Activated T-helper 1 cell treated with anti-CD3 and anti-CD28 coated beads, Interleukin-12 subunit alpha, Interleukin-12 subunit beta, Interleukin-2, Interleukin-4 antibody, amounts not matched to agents 30 ng/mL and 10 ng/mL and 1 ng/mL, durations not matched to agents 14 hours and 24 hours and 36 hours (primary cell): Measurements from ENCODE around the gene XDH. TPM values are rescaled to one million over a fixed set of nuclear protein-coding genes. Genes with fewer than 3 reads are reported as not detected.

ENCODE experiments used
- DNase-seq: peaks from one replicate; pipeline ENCODE4 v3.0.0; 2021; ENCODE audit warnings: low spot score
- H3K27ac Mint-ChIP-seq: one replicate; pipeline ENCODE4 v1.8.0; 2021; ENCODE audit warnings: mild to moderate bottlenecking, mixed read lengths
- H3K27me3 Mint-ChIP-seq: one replicate; pipeline ENCODE4 v1.8.0; 2022; ENCODE audit warnings: mild to moderate bottlenecking, moderate library complexity, mixed read lengths; ENCODE audit not compliant: insufficient read depth
- H3K36me3 Mint-ChIP-seq: one replicate; pipeline ENCODE4 v1.8.0; 2021; ENCODE audit warnings: low read depth, mixed read lengths
- H3K4me1 Mint-ChIP-seq: one replicate; pipeline ENCODE4 v1.8.0; 2021; ENCODE audit warnings: low read depth, mixed read lengths
- H3K4me3 Mint-ChIP-seq: one replicate; pipeline ENCODE4 v1.8.0; 2021; ENCODE audit warnings: mild to moderate bottlenecking, moderate library complexity, mixed read lengths
- H3K9me3 Mint-ChIP-seq: one replicate; pipeline ENCODE4 v1.8.0; 2021; ENCODE audit warnings: mixed read lengths
- intact Hi-C: fragments of 100-400 bp; cut with micrococcal nuclease; formaldehyde crosslinking; loops from one replicate; pipeline ENCODE4 v1.15.1; 2024
- total RNA-seq: library from RNA; stranded (reverse); gene quantifications from 2 replicates; pipeline ENCODE4 v1.2.3, GENCODE V29; 2022

The XDH gene
- total RNA-seq, 1 donor from 2014 or later: not detected

DNA sequence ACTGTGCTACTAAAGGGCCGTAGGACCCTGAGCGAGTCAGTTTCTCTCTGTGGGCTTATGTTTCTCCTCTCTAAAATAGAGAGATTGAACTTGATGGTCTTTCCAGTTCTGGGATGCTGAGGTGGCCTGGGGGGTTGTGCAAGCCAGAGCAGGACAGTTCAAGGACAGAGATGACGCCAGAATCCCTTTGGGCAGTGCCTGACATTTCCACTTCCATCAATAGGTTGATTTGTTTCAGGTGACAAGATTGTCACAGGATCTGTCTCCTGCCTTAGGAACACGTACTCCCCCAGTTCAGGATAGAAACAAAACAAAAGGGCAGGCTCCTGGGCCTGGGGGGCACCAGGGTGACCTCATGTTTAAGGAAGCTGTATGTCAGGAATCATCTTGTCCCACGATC, 82.0 kb downstream of the XDH start:
- no peak overlapping the region for H3K27ac Mint-ChIP-seq
- no peaks in the 10 kb centered on the region for H3K4me1 Mint-ChIP-seq
- no peak overlapping the region for H3K4me3 Mint-ChIP-seq
- H3K27me3 Mint-ChIP-seq: peaks cover 23% of the 10 kb centered on the region
- no peak for DNase-seq
- intact Hi-C loops: loop anchor here (2.0 to 5.0 kb wide), 3 partner anchors 60 to 1165 kb away; no protein-coding TSS in a partner anchor
- no peaks in the 10 kb centered on the region for H3K36me3 Mint-ChIP-seq
- no peaks in the 10 kb centered on the region for H3K9me3 Mint-ChIP-seq

DNA sequence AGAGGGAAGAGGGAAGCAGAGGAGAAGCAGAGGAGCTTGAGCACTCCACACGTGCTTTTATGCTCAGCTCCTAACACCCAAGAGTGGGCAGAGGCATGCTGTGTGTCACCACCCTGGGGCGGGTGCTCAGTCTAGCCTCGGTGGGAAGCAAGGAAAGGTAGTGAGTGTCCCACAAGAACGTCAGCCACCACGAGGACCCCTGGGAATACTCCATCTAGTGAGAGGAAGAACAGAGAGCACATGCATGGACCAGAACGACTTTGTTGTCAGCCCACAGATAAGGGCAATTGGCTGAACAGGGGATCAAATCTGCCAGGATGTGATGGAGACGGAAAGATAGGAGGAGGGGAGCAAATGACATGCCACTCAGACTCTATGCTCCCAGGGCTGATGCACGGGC, 83.4 kb downstream of the XDH start:
- Mint-ChIP-seq H3K36me3 (no peaks in the 10 kb centered on the region), H3K27ac (no peak overlapping the region), H3K27me3 (peaks cover 28% of the 10 kb centered on the region), H3K4me3 (no peak overlapping the region), H3K9me3 (no peaks in the 10 kb centered on the region), H3K4me1 (no peaks in the 10 kb centered on the region)
- DNase-seq: no peak
- intact Hi-C loops: loop anchor here (5.0 kb wide), 2 partner anchors 59 to 1164 kb away; no protein-coding TSS in a partner anchor

DNA sequence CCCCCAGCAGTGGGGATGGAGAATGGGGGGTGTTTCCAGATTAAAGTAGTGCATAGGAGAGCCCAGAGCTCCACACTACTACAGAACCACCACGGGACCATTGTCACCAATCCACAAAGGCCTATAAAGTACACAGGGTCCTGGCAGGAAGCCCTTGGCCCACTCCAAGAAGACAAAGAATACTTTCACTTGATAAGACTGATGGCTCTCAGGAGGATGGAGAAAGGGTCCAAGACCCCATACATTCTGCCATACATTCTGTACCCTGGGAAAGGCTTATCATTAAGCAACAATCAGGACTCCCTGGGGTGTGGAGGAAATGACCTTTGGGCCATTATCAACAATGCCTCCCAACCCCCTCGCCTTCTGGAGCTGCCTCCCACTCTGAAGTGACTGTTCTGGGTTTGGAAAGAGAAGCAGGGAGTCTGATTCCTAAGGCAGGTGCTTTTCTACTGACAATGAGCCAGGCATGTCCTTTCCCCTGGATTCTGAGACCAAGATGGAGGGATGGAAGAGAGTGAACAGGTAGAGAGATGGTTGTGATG, 85.4 kb downstream of the XDH start:
- DNase-seq: no peak
- intact Hi-C loops: no loop called here
- Mint-ChIP-seq H3K4me1 (peaks cover 14% of the 10 kb centered on the region), H3K27ac (no peak overlapping the region), H3K36me3 (no peaks in the 10 kb centered on the region), H3K4me3 (no peak overlapping the region), H3K9me3 (no peaks in the 10 kb centered on the region), H3K27me3 (peaks cover 23% of the 10 kb centered on the region)

DNA sequence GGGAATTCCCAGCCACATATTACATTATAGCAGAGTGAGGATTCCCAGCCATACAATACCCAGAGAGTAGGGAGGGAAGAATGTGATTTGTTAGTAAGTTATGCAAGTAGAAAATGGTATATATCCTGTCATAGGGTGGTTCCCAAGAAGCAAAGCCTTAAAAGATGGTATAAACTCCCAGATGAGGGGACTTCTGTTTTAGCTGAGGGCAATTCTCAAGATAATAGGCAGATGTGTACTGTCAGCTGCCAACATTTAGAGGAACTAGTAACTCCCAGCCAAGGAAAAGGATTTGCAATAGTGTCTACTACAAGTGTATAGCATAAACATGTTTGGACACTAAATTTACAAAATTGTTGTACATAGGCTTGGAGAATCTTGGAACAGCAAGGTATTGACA, 86.5 kb downstream of the XDH start:
- peaks cover 2% of the 10 kb centered on the region for H3K36me3 Mint-ChIP-seq
- intact Hi-C loops: no loop called here
- H3K4me3 Mint-ChIP-seq: no peak overlapping the region
- H3K9me3 Mint-ChIP-seq: no peaks in the 10 kb centered on the region
- H3K27ac Mint-ChIP-seq: no peak overlapping the region
- no peak for DNase-seq
- peaks cover 18% of the 10 kb centered on the region for H3K27me3 Mint-ChIP-seq
- peaks cover 25% of the 10 kb centered on the region for H3K4me1 Mint-ChIP-seq

DNA sequence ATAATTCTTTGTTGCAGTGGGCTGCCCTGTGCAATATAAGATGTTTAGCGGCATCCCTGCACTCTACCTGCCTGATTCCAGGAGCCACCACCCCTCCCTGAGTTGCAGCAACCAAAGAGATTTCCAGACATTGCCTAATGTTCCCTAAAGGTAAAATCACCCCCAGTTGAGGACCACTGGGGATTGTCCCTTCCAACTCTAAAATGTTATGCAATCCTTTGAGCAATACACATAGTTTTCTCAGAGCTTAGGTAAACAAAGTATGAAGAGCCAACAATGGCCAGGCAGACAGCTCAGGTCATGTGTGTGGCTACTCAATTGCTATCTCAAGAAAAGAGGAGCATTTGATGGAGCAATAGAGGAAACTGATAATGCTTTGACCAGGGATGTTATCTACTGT, 87.0 kb downstream of the XDH start:
- no peak for DNase-seq
- no peak overlapping the region for H3K4me3 Mint-ChIP-seq
- peaks cover 2% of the 10 kb centered on the region for H3K36me3 Mint-ChIP-seq
- peaks cover 17% of the 10 kb centered on the region for H3K27me3 Mint-ChIP-seq
- H3K27ac Mint-ChIP-seq: no peak overlapping the region
- H3K9me3 Mint-ChIP-seq: no peaks in the 10 kb centered on the region
- H3K4me1 Mint-ChIP-seq: peaks cover 30% of the 10 kb centered on the region
- intact Hi-C loops: no loop called here

DNA sequence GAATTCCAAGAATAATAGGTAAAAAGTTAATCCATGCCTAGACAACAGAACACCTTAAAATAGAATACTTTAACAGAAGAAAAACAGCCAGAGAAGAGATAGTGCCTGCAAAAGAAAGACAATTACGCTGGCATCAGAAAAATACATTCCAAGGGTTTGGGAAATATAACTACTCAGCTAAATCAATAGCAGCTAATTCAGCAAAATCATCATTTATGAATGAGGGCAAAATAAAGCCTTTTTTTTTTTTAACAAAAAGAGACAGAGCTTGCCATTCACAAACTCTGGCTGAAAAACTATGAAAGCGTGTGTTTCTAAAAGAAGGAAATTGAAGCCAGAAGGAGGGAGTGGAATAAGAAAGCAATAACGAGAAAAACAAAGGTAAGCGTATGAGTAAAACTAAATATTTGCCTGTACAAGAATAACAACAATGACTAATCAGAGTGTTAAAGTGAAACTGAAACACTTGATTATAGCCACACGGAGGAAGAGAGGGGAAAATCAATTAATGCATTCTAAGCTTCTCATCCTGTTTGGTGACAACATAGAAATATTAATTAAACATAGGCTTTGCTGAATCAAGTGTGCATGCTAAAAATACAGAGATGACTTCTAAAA, 90.4 kb downstream of the XDH start:
- no peaks in the 10 kb centered on the region for H3K9me3 Mint-ChIP-seq
- intact Hi-C loops: loop anchor here (1.0 to 5.0 kb wide), 11 partner anchors 9 to 1998 kb away; partner anchors contain the start of genes SPAST and YPEL5
- peaks cover 2% of the 10 kb centered on the region for H3K36me3 Mint-ChIP-seq
- H3K4me1 Mint-ChIP-seq: peaks cover 52% of the 10 kb centered on the region
- peak overlapping the region; percentile 56 for H3K4me3 Mint-ChIP-seq
- H3K27ac Mint-ChIP-seq: peak overlapping the region; percentile 66
- peaks cover 6% of the 10 kb centered on the region for H3K27me3 Mint-ChIP-seq
- DNase-seq: no peak

DNA sequence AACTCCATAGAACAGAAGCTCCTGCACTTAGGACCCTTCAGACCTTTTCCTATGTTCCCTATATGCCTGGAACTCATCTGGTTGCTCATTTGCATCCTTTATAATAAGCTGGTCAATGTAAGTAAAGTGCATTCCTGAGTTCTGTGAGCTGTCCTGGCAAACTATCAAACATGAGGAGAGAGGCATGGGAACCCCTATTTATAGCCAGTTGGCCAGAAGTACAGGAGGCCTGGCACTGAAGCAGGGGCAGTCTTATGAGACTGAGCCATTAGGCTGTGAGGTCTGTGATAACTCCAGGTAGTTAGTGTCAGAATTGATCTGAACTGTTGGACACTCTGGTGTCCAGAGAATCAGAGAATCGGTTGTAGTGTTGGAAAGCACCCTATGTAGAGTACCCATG, 92.2 kb downstream of the XDH start:
- DNase-seq: no peak
- intact Hi-C loops: loop anchor here (5.0 kb wide), 5 partner anchors 740 to 2000 kb away; partner anchors contain the start of gene SPAST
- no peak overlapping the region for H3K27ac Mint-ChIP-seq

DNA sequence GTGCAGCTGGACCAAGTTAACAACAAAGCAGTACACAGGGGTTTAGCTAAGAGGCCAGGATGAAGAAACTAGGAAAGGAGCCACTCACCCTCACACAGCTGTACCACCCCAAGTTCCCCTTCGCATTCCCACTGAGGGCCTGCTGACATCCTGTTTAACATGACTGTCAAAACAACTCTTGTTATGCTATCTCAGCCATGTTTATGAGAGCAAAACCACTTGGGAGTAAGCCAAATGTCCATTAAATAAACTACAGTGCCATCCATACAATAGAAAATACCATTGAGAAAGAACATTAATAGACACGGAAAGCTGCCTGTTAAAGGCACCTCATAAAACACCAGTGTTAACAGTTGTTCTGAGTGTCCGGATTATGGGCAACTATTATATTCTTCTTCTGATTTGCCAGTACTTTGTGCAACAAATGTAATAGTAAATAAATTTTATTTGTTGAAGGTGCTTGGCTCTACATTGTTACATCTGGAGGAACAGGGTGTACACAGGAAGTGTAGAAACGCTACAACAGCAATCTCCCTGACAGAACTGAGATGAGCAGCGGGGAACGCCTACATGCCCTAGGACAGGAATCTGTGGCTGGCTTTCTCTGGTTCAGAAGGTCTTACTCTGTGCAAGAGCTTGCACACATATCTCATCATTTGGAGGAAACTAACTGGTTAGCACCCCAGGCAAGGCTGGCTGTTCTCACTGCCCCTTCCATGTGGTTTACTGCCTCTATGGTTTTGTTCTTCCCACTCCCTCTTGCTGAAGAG, 95.0 kb downstream of the XDH start:
- H3K27me3 Mint-ChIP-seq: no peaks in the 10 kb centered on the region
- intact Hi-C loops: loop anchor here (1.0 to 5.0 kb wide), 6 partner anchors 85 to 2003 kb away; partner anchors contain the start of genes EHD3 and SPAST
- H3K27ac Mint-ChIP-seq: peak overlapping the region; percentile 54
- H3K4me1 Mint-ChIP-seq: peaks cover 68% of the 10 kb centered on the region
- H3K9me3 Mint-ChIP-seq: no peaks in the 10 kb centered on the region
- DNase-seq: peak; percentile 25
- peaks cover 2% of the 10 kb centered on the region for H3K36me3 Mint-ChIP-seq
- H3K4me3 Mint-ChIP-seq: peak overlapping the region; percentile 20

More for the DNA sequence above, 92.2 kb downstream of the XDH start:
- no peak overlapping the region for H3K4me3 Mint-ChIP-seq
- H3K27me3 Mint-ChIP-seq: peaks cover 6% of the 10 kb centered on the region
- H3K36me3 Mint-ChIP-seq: peaks cover 2% of the 10 kb centered on the region
- H3K4me1 Mint-ChIP-seq: peaks cover 69% of the 10 kb centered on the region
- no peaks in the 10 kb centered on the region for H3K9me3 Mint-ChIP-seq

DNA sequence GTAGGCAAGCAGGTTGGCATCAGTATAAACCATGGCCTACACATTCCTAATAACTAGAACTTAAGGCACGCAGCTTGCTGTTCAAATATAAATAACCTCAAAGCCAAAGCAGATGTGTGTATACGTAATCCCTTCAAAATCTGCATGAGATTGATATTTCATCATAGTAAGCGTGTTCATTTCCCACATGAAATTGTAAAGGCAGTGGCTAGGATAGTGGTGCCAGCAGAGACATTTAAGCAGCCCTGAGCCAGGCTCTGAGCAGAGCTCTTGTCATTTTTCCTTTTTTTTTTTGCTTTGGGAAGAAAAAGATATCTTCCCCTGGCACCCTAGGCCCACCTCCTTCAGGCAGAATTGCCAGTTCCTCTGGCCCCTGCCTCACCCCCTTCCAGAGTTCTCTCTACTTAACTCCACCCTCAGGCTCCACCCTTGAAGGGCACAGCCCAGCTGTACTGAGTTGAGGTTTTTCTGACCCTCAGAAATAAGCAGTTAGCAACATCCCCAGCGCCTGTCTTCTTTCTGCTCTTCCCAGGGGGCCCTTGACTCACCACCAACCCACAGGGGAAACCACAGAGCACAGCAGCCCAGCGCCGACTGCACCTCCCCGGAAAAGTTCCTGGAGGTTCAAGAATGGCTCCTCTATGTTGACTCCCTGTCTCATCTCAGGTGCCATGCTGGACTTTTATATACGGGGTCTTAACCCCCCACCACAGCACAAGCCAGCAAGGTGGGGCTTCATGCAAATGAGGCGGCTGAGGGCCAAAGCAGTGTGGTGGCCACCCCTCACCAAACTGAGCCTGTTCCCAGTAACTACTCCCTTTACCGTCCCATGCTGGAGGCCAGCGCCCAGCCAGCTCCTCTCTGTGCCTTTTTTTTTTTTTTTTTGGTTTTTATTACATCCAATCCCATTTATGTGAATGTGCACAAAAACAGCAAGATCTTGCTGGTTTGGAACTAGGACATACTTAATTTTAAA, 95.9 kb downstream of the XDH start:
- DNase-seq: peak; percentile 44
- Mint-ChIP-seq H3K27me3 (peaks cover 4% of the 10 kb centered on the region), H3K9me3 (no peaks in the 10 kb centered on the region), H3K36me3 (peaks cover under 1% of the 10 kb centered on the region), H3K27ac (peak overlapping the region; percentile 54), H3K4me3 (peak overlapping the region; percentile 43), H3K4me1 (peaks cover 58% of the 10 kb centered on the region)
- intact Hi-C loops: loop anchor here (1.0 kb wide), 1 partner anchor 84 kb away; the partner anchor contains the start of gene EHD3

DNA sequence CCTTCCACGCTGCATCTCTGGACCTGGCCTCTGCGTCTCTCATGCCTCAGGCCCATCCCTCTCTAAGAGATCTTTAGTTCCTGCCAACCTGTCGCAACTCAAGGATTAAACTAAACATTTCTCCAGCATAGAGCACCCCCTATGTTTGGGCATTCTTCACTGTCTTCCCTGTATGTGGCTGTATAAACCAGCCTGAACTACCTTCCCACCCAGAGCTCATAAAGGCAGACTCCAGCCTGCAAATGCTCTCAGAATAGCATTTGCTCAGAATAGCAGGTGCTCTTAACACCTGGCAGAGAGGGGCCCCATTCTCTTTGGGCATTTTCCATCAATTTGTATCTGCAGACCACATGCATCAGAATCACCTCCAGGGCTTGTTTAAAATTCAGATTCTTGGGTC, 97.1 kb downstream of the XDH start:
- H3K4me3 Mint-ChIP-seq: no peak overlapping the region
- no peak overlapping the region for H3K27ac Mint-ChIP-seq
- no peaks in the 10 kb centered on the region for H3K36me3 Mint-ChIP-seq
- intact Hi-C loops: no loop called here
- no peak for DNase-seq
- H3K27me3 Mint-ChIP-seq: peaks cover 6% of the 10 kb centered on the region
- peaks cover 46% of the 10 kb centered on the region for H3K4me1 Mint-ChIP-seq
- H3K9me3 Mint-ChIP-seq: no peaks in the 10 kb centered on the region

DNA sequence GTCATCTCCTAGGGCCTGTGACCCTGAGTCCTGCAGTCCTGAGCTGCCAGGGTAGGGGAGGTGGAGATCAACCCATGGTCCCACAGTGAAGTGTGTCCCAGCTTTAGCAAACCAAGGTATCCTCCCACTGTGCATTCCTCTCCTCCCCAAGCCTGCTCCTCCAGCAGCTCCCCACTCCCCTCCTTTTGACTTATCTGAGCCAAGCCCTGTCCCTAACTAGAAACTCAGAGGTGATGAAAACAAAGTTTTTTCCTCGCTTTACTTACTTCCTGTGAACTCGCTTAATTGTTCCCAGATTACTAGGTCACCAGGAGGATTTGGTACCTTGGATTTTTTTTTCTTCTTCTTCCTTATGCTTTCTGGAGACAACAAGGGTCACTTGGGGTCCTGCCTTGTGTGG, 99.8 kb downstream of the XDH start:
- Mint-ChIP-seq H3K9me3 (no peaks in the 10 kb centered on the region), H3K4me1 (peaks cover 32% of the 10 kb centered on the region), H3K36me3 (no peaks in the 10 kb centered on the region), H3K4me3 (no peak overlapping the region), H3K27me3 (peaks cover 22% of the 10 kb centered on the region), H3K27ac (no peak overlapping the region)
- intact Hi-C loops: no loop called here
- no peak for DNase-seq

DNA sequence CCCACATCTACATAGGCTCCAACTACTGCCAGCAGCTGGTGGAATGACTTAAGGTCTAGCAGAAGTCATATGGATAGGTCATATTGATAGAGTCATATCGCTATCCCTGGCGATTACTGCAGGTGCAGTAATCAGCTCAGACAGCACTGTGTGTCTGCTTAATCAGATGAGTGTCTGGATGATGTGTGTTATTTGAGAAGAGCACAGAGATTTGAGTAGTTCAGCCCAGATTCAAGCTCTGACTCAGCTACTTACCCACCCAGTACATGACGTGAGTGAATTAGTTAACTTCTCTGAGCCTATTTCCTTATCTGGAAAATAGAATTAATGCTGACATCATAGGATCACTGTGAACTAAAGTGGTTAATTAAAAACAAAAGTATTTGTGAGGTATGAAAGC, 101.6 kb downstream of the XDH start:
- DNase-seq: no peak
- Mint-ChIP-seq H3K27ac (no peak overlapping the region), H3K4me1 (peaks cover 13% of the 10 kb centered on the region), H3K36me3 (peaks cover 2% of the 10 kb centered on the region), H3K9me3 (peaks cover 6% of the 10 kb centered on the region), H3K27me3 (peaks cover 37% of the 10 kb centered on the region), H3K4me3 (no peak overlapping the region)
- intact Hi-C loops: no loop called here
